Activated CD8-positive, alpha-beta memory T cell treated with anti-CD3 and anti-CD28 coated beads, Interleukin-2, amount 50 U/mL, for 24 hours (primary cell): Measurements from ENCODE around the gene ZNF764.

ENCODE experiments used
- DNase-seq: peaks from one replicate; pipeline ENCODE4 v3.0.0-alpha.2; 2020; ENCODE audit errors: extremely low read depth

The ZNF764 gene

DNA sequence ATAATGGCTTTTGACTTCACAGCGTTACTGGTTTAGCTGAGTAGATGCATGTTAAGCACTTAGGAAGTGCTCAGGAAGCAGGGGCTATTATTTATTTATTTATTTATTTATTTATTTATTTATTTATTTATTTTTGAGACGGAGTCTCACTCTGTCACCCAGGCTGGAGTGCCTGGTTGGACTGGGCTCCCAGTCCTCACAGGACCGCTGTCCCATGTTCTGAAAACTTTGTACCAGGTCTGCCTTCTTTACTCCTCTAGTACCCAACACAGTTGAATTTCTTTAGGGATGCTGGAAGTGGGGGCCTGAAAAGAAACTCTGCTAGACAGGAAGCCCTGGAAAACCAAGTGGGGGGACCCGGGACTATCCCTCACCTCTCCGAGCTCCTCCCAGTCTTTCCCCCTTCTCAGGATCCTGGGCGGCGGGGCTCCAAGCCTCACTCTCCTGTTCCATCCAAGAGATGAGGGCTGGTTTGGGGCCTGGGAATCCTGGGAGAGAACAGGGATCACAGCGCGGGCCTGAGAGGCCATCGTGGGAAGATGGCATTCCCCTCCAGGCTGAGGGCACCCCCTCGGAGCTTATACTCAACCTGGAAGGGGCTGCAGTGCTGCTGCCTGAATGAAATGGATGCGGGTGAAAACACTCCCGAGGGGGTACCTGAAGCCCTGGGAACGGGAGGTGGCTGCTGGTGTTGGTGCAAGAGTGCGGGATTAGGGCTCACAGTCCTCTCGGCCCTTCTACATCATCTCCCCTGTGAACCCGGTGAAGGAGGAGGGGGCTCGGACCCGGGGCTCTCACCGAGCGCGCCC lies 12.7 kb upstream of the ZNF764 start:
- no peak for DNase-seq

GRCh38 chr16:30569746-30570635 lies 11.8 kb upstream of the ZNF764 start:
- DNase-seq = no peak

GRCh38 chr16:30569281-30569680 lies 11.1 kb upstream of the ZNF764 start:
- DNase-seq = no peak

DNA sequence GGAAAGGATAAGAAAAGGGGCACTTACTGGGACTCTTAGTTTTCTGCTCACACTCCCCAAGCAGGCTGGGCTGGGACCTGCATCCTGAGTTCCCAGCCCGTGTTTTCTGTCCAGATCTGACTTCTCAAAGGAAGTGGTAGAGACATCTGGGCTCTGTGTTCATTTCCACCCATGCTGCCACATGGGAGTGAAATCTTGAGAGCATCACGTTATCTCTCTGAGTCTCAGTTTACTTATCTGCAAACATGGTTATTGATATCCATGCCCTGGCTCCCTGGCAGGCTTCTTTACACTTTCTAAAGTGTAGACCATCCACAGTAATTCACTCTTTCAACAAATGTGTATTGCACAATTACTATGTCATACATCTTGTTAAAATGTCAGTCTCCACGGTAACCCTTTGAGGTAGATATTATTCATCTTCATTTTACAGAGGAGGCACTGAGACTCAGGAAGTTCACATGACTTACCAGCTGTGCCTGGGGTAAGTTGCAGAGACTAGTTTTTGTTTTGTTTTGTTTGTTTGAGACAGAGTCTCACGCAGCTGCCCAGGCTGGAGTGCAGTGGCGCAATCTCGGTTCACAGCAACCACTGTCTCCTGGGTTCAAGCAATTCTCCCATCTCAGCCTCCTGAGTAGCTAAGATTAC lies 9.9 kb upstream of the ZNF764 start:
- DNase-seq = no peak

DNA sequence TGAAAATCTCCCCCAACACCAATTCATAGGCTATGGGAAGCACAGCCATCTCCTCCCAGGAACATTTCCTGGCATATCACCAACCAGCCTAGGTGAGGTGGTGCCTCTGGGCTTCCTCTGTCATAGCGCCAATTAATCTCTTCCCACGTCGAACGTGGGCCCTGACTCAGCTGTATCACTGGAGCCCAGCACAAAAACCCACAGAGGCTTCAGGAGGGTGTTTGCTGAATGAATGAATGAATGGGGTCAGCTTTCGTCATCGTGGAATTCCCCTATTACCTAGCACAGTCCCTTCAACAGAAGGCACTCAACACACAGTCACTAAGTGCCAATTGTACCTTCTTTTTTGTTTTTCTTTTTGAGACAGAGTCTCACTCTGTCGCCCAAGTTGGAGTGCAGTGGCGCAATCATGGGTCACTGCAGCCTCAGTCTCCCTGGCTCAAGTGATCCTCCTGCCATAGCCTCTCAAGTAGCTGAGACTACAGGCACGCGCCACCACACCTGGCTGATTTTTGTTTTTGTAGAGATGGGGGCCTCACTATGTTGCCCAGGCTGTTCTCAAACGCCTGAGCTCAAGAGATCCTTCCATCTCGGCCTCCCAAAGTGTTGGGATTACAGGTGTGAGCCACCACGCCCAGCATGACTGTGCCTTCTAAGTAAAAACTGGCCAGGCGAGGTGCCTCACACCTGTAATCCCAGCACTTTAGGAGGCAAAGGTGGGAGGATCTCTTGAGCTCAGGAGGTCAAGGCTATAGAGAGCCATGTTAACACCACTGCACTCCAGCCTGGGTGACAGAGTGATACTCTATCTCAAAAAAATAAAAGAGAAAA lies 9.2 kb upstream of the ZNF764 start:
- no peak for DNase-seq

DNA sequence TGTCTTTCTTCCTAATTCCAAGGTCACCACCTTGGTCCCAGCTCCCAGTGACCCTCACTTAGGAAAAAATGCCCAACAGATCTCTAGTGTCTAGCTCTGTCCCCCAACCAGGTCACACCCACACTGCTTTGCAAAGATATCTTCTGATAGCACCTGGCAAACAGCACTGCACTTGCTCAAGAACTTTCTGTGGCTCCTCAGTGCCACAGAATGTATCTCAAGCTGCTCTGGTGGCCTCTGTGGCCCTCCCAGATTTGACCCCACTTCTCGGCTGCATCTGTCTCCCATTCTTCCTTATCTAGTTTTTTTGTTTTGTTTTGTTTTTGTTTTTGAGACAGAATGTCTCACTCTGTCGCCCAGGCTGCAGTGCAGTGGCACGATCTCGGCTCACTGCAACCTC lies 8.4 kb upstream of the ZNF764 start:
- no peak for DNase-seq

- DNase-seq = no peak
Observed at GRCh38 chr16:30565984-30566383, 7.8 kb upstream of the ZNF764 start.

- DNase-seq = no peak
Observed at GRCh38 chr16:30565526-30565925, 7.4 kb upstream of the ZNF764 start.

- no peak for DNase-seq
Observed at GRCh38 chr16:30562021-30562420, 3.8 kb upstream of the ZNF764 start.

DNA sequence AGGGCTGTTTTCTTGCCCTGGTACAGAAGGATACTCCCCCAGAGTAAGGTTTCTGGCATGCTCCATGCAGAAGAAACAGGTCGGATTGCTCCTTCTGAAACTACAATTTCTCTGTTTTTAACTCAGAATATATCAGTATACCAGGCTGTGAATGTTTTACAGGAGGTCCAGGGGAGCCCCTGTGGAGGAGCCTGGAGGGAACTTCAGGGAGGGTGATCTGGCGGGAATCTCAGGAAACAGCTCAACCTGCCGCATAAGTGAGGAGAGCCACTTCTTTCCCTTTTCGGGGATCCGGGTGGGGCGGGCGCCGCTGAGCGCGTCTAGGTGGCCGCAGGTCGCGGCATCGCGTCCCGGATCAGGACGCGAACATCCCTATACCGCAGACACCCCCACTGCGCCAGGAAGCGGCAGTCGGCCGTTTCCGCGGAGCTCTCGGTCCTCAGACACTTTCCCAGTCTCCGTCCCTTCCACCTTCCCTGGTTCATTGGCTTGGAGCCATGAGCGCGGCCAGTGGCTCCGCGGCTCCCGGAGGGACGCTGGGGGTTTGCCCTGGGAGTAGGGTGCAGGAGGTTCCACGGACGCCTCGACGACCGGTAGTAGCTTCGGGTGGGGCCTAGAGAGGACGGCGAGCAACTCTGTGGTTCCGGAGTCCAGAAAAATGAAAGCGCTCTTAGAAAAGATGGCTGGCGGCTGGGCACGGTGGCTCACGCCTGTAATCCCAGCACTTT lies 3.1 kb upstream of the ZNF764 start:
- no peak for DNase-seq

- DNase-seq = no peak
Observed at GRCh38 chr16:30559690-30560089, 1.5 kb upstream of the ZNF764 start.

- DNase-seq = no peak
Observed at GRCh38 chr16:30558789-30559377, 709 bp upstream of the ZNF764 start.

GRCh38 chr16:30557707-30557956 lies 542 bp downstream of the ZNF764 start:
- no peak for DNase-seq

- DNase-seq = no peak
Observed at GRCh38 chr16:30556125-30556473, 2.1 kb downstream of the ZNF764 start.

GRCh38 chr16:30555315-30556124 lies 2.7 kb downstream of the ZNF764 start:
- DNase-seq = no peak

DNA sequence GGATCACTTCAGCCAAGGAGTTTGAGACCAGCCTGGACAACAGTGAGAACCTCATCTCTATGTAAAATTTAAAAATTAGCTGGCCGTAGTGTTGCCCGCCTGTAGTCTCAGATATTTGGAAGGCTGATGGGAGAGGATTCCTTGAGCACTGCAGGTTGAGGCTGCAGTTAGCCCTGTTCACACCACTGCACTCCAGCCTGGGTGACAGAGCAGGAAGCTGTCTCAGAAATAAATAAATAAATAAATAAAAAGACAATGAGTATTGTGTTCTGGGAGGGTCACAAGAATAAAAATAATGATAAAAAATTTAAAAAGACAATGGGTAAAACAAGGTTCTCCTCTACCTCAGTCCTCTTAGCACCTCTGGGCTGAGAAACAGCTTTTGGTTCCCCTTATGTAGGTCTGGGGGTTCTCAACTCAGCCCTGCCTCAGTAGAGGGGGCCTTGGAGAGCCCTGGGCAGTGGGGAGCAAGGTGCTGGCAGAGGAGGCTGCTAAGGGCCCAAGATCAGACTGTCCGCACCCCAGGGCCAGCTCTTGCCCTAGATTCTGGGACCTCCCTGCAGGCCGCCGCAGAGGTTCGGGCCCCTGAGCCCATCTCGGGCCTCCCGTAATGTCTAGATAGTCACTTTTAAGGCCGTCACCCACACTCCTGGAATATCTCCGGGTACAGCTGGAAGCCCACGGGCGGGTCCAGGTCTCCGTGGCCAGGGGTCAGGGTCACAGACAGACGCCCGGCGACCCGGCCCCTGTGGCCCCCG lies 3.4 kb downstream of the ZNF764 start:
- no peak for DNase-seq

GRCh38 chr16:30553393-30553899 lies 4.7 kb downstream of the ZNF764 start:
- no peak for DNase-seq

GRCh38 chr16:30552956-30553355 lies 5.2 kb downstream of the ZNF764 start:
- DNase-seq = no peak

- DNase-seq = no peak
Observed at GRCh38 chr16:30551781-30552180, 6.4 kb downstream of the ZNF764 start.
